ENCODE results near the gene NT5DC2. TPM values are rescaled to one million over a fixed set of nuclear protein-coding genes. Genes with fewer than 3 reads are reported as not detected.

Gene NT5DC2
- polyA plus RNA-seq, 3 donors, result 142 to 162 (median 158) TPM

Other genes starting within 250 kb of the NT5DC2 start
- gene GLYCTK, start 246.0 kb downstream of the NT5DC2 start, polyA plus RNA-seq (ENCODE audit: insufficient read length in 3 of 3), result 10 to 100 TPM; 26.7 to 29.8 (median 27.6) TPM
- gene DNAH1, start 217.5 kb downstream of the NT5DC2 start, polyA plus RNA-seq (ENCODE audit: insufficient read length in 3 of 3), result 1 to 10 TPM; 6.5 to 8.1 (median 6.9) TPM
- 10 to 100 TPM; 69.2 to 81.4 (median 80.1) TPM for gene BAP1, start 123.8 kb downstream of the NT5DC2 start, polyA plus RNA-seq (ENCODE audit: insufficient read length in 3 of 3)
- gene PHF7, start 123.2 kb downstream of the NT5DC2 start, polyA plus RNA-seq (ENCODE audit: insufficient read length in 3 of 3), result 1 to 10 TPM; 7.6 to 8.8 (median 8.1) TPM
- gene SEMA3G, start 88.8 kb downstream of the NT5DC2 start, polyA plus RNA-seq (ENCODE audit: insufficient read length in 3 of 3), result 10 to 100 TPM; 27.2 to 31.3 (median 29.1) TPM
- gene TNNC1, start 79.8 kb downstream of the NT5DC2 start, polyA plus RNA-seq (ENCODE audit: insufficient read length in 3 of 3), result 1 to 10 TPM; 8.8 to 9.6 (median 9.6) TPM
- 10 to 100 TPM; 80.0 to 97.7 (median 88.3) TPM for gene NISCH, start 78.3 kb downstream of the NT5DC2 start, polyA plus RNA-seq (ENCODE audit: insufficient read length in 3 of 3)
- 10 to 100 TPM; 30.5 to 34.8 (median 34.8) TPM for gene STAB1, start 38.5 kb downstream of the NT5DC2 start, polyA plus RNA-seq (ENCODE audit: insufficient read length in 3 of 3)
- 10 to 100 TPM; 15.2 to 17.2 (median 15.2) TPM for gene UQCC5, start 2.7 kb upstream of the NT5DC2 start, polyA plus RNA-seq (ENCODE audit: insufficient read length in 3 of 3)
- 10 to 100 TPM; 56.4 to 63.4 (median 58.7) TPM for gene PBRM1, start 152.1 kb upstream of the NT5DC2 start, polyA plus RNA-seq (ENCODE audit: insufficient read length in 3 of 3)
- 100 to 1,000 TPM in 1 of 3 donors, 10 to 100 TPM in 2; 95.2 to 107 (median 98.3) TPM for gene GNL3, start 152.2 kb upstream of the NT5DC2 start, polyA plus RNA-seq (ENCODE audit: insufficient read length in 3 of 3)
- gene GLT8D1, start 171.9 kb upstream of the NT5DC2 start, polyA plus RNA-seq (ENCODE audit: insufficient read length in 3 of 3), result 100 to 1,000 TPM; 140 to 150 (median 147) TPM
- gene SPCS1, start 172.2 kb upstream of the NT5DC2 start, polyA plus RNA-seq (ENCODE audit: insufficient read length in 3 of 3), result 100 to 1,000 TPM; 166 to 171 (median 169) TPM
- 10 to 100 TPM; 24.2 to 28.7 (median 27.3) TPM for gene NEK4, start 237.1 kb upstream of the NT5DC2 start, polyA plus RNA-seq (ENCODE audit: insufficient read length in 3 of 3)
- gene ITIH1, start 243.7 kb upstream of the NT5DC2 start, polyA plus RNA-seq (ENCODE audit: insufficient read length in 3 of 3), result under 1 TPM in 2 of 3 donors, not detected in 1; 0.35 to 0.48 TPM

All from right renal cortex interstitium (tissue), 3 donors.